ENCODE measurements around the gene MYO7B. TPM values are rescaled to one million over a fixed set of nuclear protein-coding genes. Genes with fewer than 3 reads are reported as not detected.

The MYO7B gene
- total RNA-seq, 4 donors from 2014 or later = 214 to 1,039 (median 594) TPM

- TF ChIP-seq CTCF (IDR thresholded peaks at IDR 0.05) (no peak), POLR2A (IDR thresholded peaks at IDR 0.05) (no peak)
- Histone ChIP-seq H3K27ac (no peak overlapping the region), H3K9me3 (no peaks in the 10 kb centered on the region), H3K27me3 (peaks cover 0 to 5% of the 10 kb centered on the region in 2 donors), H3K4me3 (no peak overlapping the region), H3K4me1 (peaks cover 0 to 30% (median 6%) of the 10 kb centered on the region in 4 donors), H3K36me3 (no peaks in the 10 kb centered on the region)
- no peak for DNase-seq
These were observed 144.3 kb downstream of the MYO7B start for GRCh38 chr2:127679680-127680361.

- TF ChIP-seq POLR2A (IDR thresholded peaks at IDR 0.05) = no peak
- H3K9me3 ChIP-seq = no peaks in the 10 kb centered on the region
- peak overlapping the region in 1 of 4 donors; percentile 32 for H3K27ac ChIP-seq
- no peaks in the 10 kb centered on the region for H3K36me3 ChIP-seq
- H3K4me1 ChIP-seq = peaks cover 0 to 23% (median 0%) of the 10 kb centered on the region in 4 donors
- peak overlapping the region in 1 of 4 donors; percentile 14 for H3K4me3 ChIP-seq
- H3K27me3 ChIP-seq = peaks cover 0 to under 1% of the 10 kb centered on the region in 2 donors
- no peak for DNase-seq
These were observed 145.3 kb downstream of the MYO7B start for GRCh38 chr2:127680706-127681287.

GRCh38 chr2:127681288-127681804 lies 145.9 kb downstream of the MYO7B start:
- DNase-seq = no peak
- Histone ChIP-seq H3K4me1 (peaks cover 0 to 20% (median 0%) of the 10 kb centered on the region in 4 donors), H3K4me3 (peak overlapping the region in 2 of 4 donors; percentile 14 to 37), H3K9me3 (no peaks in the 10 kb centered on the region), H3K27ac (peak overlapping the region in 1 of 4 donors; percentile 32), H3K27me3 (no peaks in the 10 kb centered on the region), H3K36me3 (no peaks in the 10 kb centered on the region)
- TF ChIP-seq POLR2A (IDR thresholded peaks at IDR 0.05) (no peak), CTCF (IDR thresholded peaks at IDR 0.05) (no peak)

- peaks cover 0 to 20% (median 0%) of the 10 kb centered on the region in 4 donors for H3K4me1 ChIP-seq
- DNase-seq = no peak
- H3K27me3 ChIP-seq = no peaks in the 10 kb centered on the region
- peak overlapping the region in 1 of 4 donors; percentile 28 for H3K27ac ChIP-seq
- H3K36me3 ChIP-seq = no peaks in the 10 kb centered on the region
- H3K4me3 ChIP-seq = no peak overlapping the region
- no peaks in the 10 kb centered on the region for H3K9me3 ChIP-seq
- TF ChIP-seq CTCF (IDR thresholded peaks at IDR 0.05) (no peak), POLR2A (IDR thresholded peaks at IDR 0.05) (no peak)
These were observed 146.7 kb downstream of the MYO7B start for GRCh38 chr2:127681976-127682857.

- H3K4me3 ChIP-seq = no peak overlapping the region
- TF ChIP-seq CTCF (IDR thresholded peaks at IDR 0.05) = no peak
- no peak for TF ChIP-seq POLR2A (IDR thresholded peaks at IDR 0.05)
- H3K27ac ChIP-seq = no peak overlapping the region
- DNase-seq = no peak
- no peaks in the 10 kb centered on the region for H3K9me3 ChIP-seq
- H3K36me3 ChIP-seq = no peaks in the 10 kb centered on the region
- H3K4me1 ChIP-seq = peaks cover 0 to 20% (median 0%) of the 10 kb centered on the region in 4 donors
- no peaks in the 10 kb centered on the region for H3K27me3 ChIP-seq
These were observed 147.6 kb downstream of the MYO7B start for GRCh38 chr2:127683056-127683455.

Measured in Peyer's patch (tissue), 4 donors.